ENCODE data around the gene IMMP2L.

GRCh38 chr7:111113263-111114017, 448.9 kb downstream of the IMMP2L start:
- TF ChIP-seq KDM4B (CRISPR knock-in tag; IDR thresholded peaks at IDR 0.05), result no peak
- TF ChIP-seq GABPA (IDR thresholded peaks at IDR 0.05; ENCODE audit: low read depth, low read length), result no peak
- TF ChIP-seq GABPA (CRISPR knock-in tag; IDR thresholded peaks at IDR 0.05; ENCODE audit: low read depth), result no peak
- TF ChIP-seq, protein P1, sequence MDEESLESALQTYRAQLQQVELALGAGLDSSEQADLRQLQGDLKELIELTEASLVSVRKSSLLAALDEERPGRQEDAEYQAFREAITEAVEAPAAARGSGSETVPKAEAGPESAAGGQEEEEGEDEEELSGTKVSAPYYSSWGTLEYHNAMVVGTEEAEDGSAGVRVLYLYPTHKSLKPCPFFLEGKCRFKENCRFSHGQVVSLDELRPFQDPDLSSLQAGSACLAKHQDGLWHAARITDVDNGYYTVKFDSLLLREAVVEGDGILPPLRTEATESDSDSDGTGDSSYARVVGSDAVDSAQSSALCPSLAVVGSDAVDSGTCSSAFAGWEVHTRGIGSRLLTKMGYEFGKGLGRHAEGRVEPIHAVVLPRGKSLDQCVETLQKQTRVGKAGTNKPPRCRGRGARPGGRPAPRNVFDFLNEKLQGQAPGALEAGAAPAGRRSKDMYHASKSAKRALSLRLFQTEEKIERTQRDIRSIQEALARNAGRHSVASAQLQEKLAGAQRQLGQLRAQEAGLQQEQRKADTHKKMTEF (CRISPR knock-in tag; IDR thresholded peaks at IDR 0.05), result no peak
- TF ChIP-seq BCL6 (CRISPR knock-in tag; IDR thresholded peaks at IDR 0.05), result no peak
- TF ChIP-seq CTCF (CRISPR knock-in tag; IDR thresholded peaks at IDR 0.05), result no peak
- TF ChIP-seq HDAC1 (CRISPR knock-in tag; IDR thresholded peaks at IDR 0.05), result no peak
- TF ChIP-seq, protein P2, sequence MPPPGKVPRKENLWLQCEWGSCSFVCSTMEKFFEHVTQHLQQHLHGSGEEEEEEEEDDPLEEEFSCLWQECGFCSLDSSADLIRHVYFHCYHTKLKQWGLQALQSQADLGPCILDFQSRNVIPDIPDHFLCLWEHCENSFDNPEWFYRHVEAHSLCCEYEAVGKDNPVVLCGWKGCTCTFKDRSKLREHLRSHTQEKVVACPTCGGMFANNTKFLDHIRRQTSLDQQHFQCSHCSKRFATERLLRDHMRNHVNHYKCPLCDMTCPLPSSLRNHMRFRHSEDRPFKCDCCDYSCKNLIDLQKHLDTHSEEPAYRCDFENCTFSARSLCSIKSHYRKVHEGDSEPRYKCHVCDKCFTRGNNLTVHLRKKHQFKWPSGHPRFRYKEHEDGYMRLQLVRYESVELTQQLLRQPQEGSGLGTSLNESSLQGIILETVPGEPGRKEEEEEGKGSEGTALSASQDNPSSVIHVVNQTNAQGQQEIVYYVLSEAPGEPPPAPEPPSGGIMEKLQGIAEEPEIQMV (CRISPR knock-in tag; IDR thresholded peaks at IDR 0.05; ENCODE audit: low read depth), result no peak
- no peak for TF ChIP-seq ZFP36 (IDR thresholded peaks at IDR 0.05; ENCODE audit: borderline replicate concordance, low read depth, low read length, partially characterized antibody)
- no peak for TF ChIP-seq NFIB (CRISPR knock-in tag; IDR thresholded peaks at IDR 0.05; ENCODE audit: borderline replicate concordance)
- TF ChIP-seq CREB1 (IDR thresholded peaks at IDR 0.05), result no peak; the same call in 1 of the 2 replicates
- TF ChIP-seq CREB1 (CRISPR knock-in tag; IDR thresholded peaks at IDR 0.05), result no peak
- no peak for TF ChIP-seq TAF1 (CRISPR knock-in tag; IDR thresholded peaks at IDR 0.05)
- TF ChIP-seq HIVEP1 (CRISPR knock-in tag; IDR thresholded peaks at IDR 0.05), result no peak
- TF ChIP-seq BRF2 (CRISPR knock-in tag; IDR thresholded peaks at IDR 0.05), result no peak

Data from HepG2 (cell line).